HCT116 (cell line): ENCODE data around the gene PLPPR3.

Experiments
- ATF3 ChIP-seq: IDR thresholded peaks from 2 replicates; pipeline ENCODE4 v1.6.1; 2012
- EZH2 ChIP-seq: fragments of 200-600 bp; sonication (generic); IDR thresholded peaks from 2 replicates; pipeline ENCODE4 v1.6.1; 2017; ENCODE audit warnings: antibody characterized with exemption, mixed run types
- EZH2phosphoT487 ChIP-seq: fragments of 200-600 bp; IDR thresholded peaks from 2 replicates; pipeline ENCODE4 v1.6.1; 2018; ENCODE audit warnings: antibody characterized with exemption, borderline replicate concordance
- POLR2AphosphoS5 ChIP-seq: IDR thresholded peaks from 2 replicates; pipeline ENCODE4 v1.6.1; 2011; ENCODE audit warnings: mild to moderate bottlenecking, low read depth, low read length, moderate library complexity
- TF ChIP-seq, protein P1 (sequence below): IDR thresholded peaks from 2 replicates; pipeline ENCODE4 v1.6.1; 2012
- TF ChIP-seq, protein P2 (sequence below), 3 experiments: fragments of 200-600 bp in 1 of 3; sonication (generic) in 1 of 3; IDR thresholded peaks in 2 of 3; conservative IDR thresholded peaks in 1 of 3; 2 replicates each; pipeline ENCODE4 v1.5.1; 2012 to 2017; ENCODE audit warnings: low read depth in 2 of 3, low read length in 2 of 3, antibody characterized with exemption in 1 of 3, borderline replicate concordance in 1 of 3, control low read depth in 1 of 3, mild to moderate bottlenecking in 1 of 3, mixed read lengths in 1 of 3, mixed run types in 1 of 3, moderate library complexity in 1 of 3; ENCODE audit not compliant: insufficient read depth in 1 of 3

DNA sequence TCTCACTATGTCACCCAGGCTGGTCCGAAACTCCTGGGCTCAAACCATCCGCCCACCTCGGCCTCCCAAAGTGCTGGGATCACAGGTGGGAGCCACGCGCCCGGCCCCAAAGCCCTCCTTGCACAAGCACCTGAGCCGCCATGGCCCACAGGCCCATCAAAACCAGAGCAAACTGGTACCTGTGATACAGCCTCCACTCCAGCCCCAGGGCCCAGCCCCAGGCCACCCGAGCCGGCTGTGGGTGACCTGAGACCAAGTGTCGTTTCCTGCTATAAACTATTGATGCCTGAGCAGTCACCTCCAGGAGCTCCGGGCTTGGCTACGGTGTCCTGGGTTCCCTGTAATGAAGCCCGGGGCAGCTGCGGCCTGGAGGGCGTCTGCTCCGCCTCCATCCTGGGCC lies 34.2 kb downstream of the PLPPR3 start:
- TF ChIP-seq POLR2AphosphoS5 (no peak), ATF3 (no peak), EZH2 (no peak), EZH2phosphoT487 (no peak)
- TF ChIP-seq, protein P1, sequence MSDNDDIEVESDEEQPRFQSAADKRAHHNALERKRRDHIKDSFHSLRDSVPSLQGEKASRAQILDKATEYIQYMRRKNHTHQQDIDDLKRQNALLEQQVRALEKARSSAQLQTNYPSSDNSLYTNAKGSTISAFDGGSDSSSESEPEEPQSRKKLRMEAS = no peak
- TF ChIP-seq, protein P2, sequence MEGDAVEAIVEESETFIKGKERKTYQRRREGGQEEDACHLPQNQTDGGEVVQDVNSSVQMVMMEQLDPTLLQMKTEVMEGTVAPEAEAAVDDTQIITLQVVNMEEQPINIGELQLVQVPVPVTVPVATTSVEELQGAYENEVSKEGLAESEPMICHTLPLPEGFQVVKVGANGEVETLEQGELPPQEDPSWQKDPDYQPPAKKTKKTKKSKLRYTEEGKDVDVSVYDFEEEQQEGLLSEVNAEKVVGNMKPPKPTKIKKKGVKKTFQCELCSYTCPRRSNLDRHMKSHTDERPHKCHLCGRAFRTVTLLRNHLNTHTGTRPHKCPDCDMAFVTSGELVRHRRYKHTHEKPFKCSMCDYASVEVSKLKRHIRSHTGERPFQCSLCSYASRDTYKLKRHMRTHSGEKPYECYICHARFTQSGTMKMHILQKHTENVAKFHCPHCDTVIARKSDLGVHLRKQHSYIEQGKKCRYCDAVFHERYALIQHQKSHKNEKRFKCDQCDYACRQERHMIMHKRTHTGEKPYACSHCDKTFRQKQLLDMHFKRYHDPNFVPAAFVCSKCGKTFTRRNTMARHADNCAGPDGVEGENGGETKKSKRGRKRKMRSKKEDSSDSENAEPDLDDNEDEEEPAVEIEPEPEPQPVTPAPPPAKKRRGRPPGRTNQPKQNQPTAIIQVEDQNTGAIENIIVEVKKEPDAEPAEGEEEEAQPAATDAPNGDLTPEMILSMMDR (IDR thresholded peaks at IDR 0.05 in 2 of 3, conservative IDR thresholded peaks at IDR 0.05 in 1 of 3; ENCODE audit: borderline replicate concordance in 1 of 3, insufficient read depth in 1 of 3, low read depth in 2 of 3, low read length in 2 of 3) = no peak
